K562 (cell line): ENCODE results near the gene USP13. TPM values are rescaled to one million over a fixed set of nuclear protein-coding genes. Genes with fewer than 3 reads are reported as not detected.

Source experiments
- ATAC-seq: fragments of 200-7000 bp; cut with Tn5 transposase; 3 replicates; pipeline ENCODE4 v1.9.1; 2020; ENCODE audit warnings: moderate library complexity
- BruUV-seq: library from RNA; stranded (reverse); fragments of 400-500 nt; replicated peaks from 2 replicates; lab custom pipeline; 2021; lab: Mats Ljungman, UMichigan
- CTCF ChIA-PET: fragments of 300-600 bp; formaldehyde crosslinking; extraction: SDS; loops from one replicate; lab custom pipeline; 2021; ENCODE audit warnings: low intra/inter-chr PET ratio; lab: Yijun Ruan, JAX
- POLR2A ChIA-PET: fragments of 300-600, 350-650 bp; sonication (Branson Sonifier 250); formaldehyde crosslinking; extraction: SDS; loops from one replicate; lab custom pipeline; 2021; ENCODE audit warnings: antibody characterized with exemption, inconsistent platforms; lab: Yijun Ruan, JAX
- DNase-seq, 4 experiments: peaks; one replicate each; pipeline versions ENCODE4 v3.0.0 to v3.0.0-alpha.2; 2011 to 2018; ENCODE audit warnings: low spot score in 3 of 4, mixed read lengths in 3 of 4; ENCODE audit errors: extremely low read depth in 1 of 4
- FAIRE-seq: peaks from 2 replicates; lab custom pipeline; 2011; peaks lifted over from hg19 to GRCh38; lab: Jason Lieb, UNC
- H2AFZ ChIP-seq: 2 replicates; pipeline ENCODE4 v1.6.0; 2011; ENCODE audit warnings: low read depth, low read length, control low read depth, inconsistent platforms
- H3K27ac ChIP-seq: fragments of 200-600 bp; 3 replicates; pipeline ENCODE4 v1.8.0; 2011; ENCODE audit warnings: low read depth, mild to moderate bottlenecking, control low read depth, inconsistent platforms, low read length, moderate library complexity, mixed read lengths; ENCODE audit errors: extremely low read depth
- H3K27me3 ChIP-seq, 2 experiments: fragments of 300-600 bp in 1 of 2; 2 replicates in 1 of 2; 3 replicates in 1 of 2; pipeline versions ENCODE4 v1.6.0 to v1.8.0; 2011; ENCODE audit warnings: inconsistent platforms in 2 of 2, low read length in 2 of 2, mild to moderate bottlenecking in 1 of 2, mixed read lengths in 1 of 2, moderate library complexity in 1 of 2; ENCODE audit not compliant: control insufficient read depth in 2 of 2, insufficient read depth in 2 of 2
- H3K36me3 ChIP-seq: fragments of 300-600 bp; 3 replicates; pipeline ENCODE4 v1.8.0; 2011; ENCODE audit warnings: mild to moderate bottlenecking, low read length, inconsistent platforms; ENCODE audit not compliant: control insufficient read depth, insufficient read depth
- H3K4me1 ChIP-seq, 2 experiments: fragments of 200-600 bp in 1 of 2; replicated peaks in 1 of 2; 2 replicates in 1 of 2; 3 replicates in 1 of 2; pipeline versions ENCODE4 v1.5.1 to v1.8.0; 2011; ENCODE audit warnings: inconsistent platforms in 2 of 2, low read length in 2 of 2, mild to moderate bottlenecking in 1 of 2, mixed read lengths in 1 of 2, moderate library complexity in 1 of 2; ENCODE audit not compliant: control insufficient read depth in 2 of 2, insufficient read depth in 2 of 2
- H3K4me2 ChIP-seq: 2 replicates; pipeline ENCODE4 v1.6.1; 2011; ENCODE audit warnings: low read length, control low read depth, inconsistent platforms, mixed read lengths; ENCODE audit not compliant: insufficient read depth
- H3K4me3 ChIP-seq: fragments of 200-600 bp; sonication (generic), shearing (Covaris generic); 2 replicates; pipeline ENCODE4 v1.5.1; 2016; ENCODE audit warnings: control low read depth, inconsistent platforms
- H3K79me2 ChIP-seq: fragments of 200-600 bp; 3 replicates; pipeline ENCODE4 v1.8.0; 2011; ENCODE audit warnings: low read length, inconsistent platforms; ENCODE audit not compliant: control insufficient read depth, insufficient read depth
- H3K9ac ChIP-seq, 2 experiments: 2 replicates each; pipeline versions ENCODE4 v1.6.0 to v1.6.1; 2011; ENCODE audit warnings: low read depth in 2 of 2, low read length in 2 of 2, control low read depth in 1 of 2, inconsistent platforms in 1 of 2, mild to moderate bottlenecking in 1 of 2, mixed read lengths in 1 of 2; ENCODE audit not compliant: insufficient read depth in 1 of 2
- H3K9me1 ChIP-seq: one replicate; pipeline ENCODE4 v1.6.0; 2011; ENCODE audit warnings: inconsistent platforms, mild to moderate bottlenecking, low read length, moderate library complexity; ENCODE audit not compliant: control insufficient read depth, insufficient read depth
- H3K9me3 ChIP-seq: replicated peaks from 2 replicates; pipeline ENCODE4 v1.5.1; 2011; ENCODE audit warnings: low read depth, low read length, inconsistent platforms; ENCODE audit not compliant: control insufficient read depth, insufficient read depth
- H4K20me1 ChIP-seq: replicated peaks from 2 replicates; pipeline ENCODE4 v1.6.1; 2011; ENCODE audit warnings: low read length, inconsistent platforms, mixed read lengths; ENCODE audit not compliant: control insufficient read depth, insufficient read depth
- CEBPB ChIP-seq: fragments of 450-650 bp; IDR thresholded peaks from 2 replicates; pipeline ENCODE4 v1.6.1; 2016; ENCODE audit warnings: missing genetic modification characterization, missing compliant biosample characterization
- FOXK2 ChIP-seq, 2 experiments: fragments of 450-650 bp; IDR thresholded peaks in 1 of 2; conservative IDR thresholded peaks in 1 of 2; 2 replicates each; pipeline ENCODE4 v1.6.1; 2016; ENCODE audit warnings: low read depth in 2 of 2, mild to moderate bottlenecking in 1 of 2
- OTX1 ChIP-seq: fragments of 450-650 bp; formaldehyde crosslinking; IDR thresholded peaks from 2 replicates; pipeline ENCODE4 v1.4.0; 2022; ENCODE audit warnings: mild to moderate bottlenecking
- RAD51 ChIP-seq: fragments of 450-650 bp; IDR thresholded peaks from 2 replicates; pipeline ENCODE4 v1.7.1; 2016; ENCODE audit warnings: low read depth, mild to moderate bottlenecking, borderline replicate concordance
- XRCC3 ChIP-seq: fragments of 450-650 bp; IDR thresholded peaks from 2 replicates; pipeline ENCODE4 v1.6.1; 2017; ENCODE audit warnings: mild to moderate bottlenecking, moderate library complexity
- ZNF133 ChIP-seq: fragments of 250-450 bp; sonication (Bioruptor Pico); IDR thresholded peaks from 2 replicates; pipeline ENCODE4 v1.4.0; 2020; ENCODE audit warnings: mild to moderate bottlenecking
- WGBS: fragments of 100-300 bp; shearing (Covaris generic); methylation state at CpG from one replicate; pipeline ENCODE4 v1.1.6; 2016; ENCODE audit warnings: low coverage, mixed read lengths; ENCODE audit not compliant: insufficient coverage; ENCODE audit errors: missing lambda C conversion rate; 5-methylcytosine and 5-hydroxymethylcytosine counted together
- in situ Hi-C: fragments of 300-500 bp; cut with MboI; formaldehyde crosslinking; loops from 4 replicates; pipeline ENCODE4 v1.15.0; 2018; ENCODE audit warnings: inconsistent platforms, mixed read lengths
- intact Hi-C: fragments of 100-400 bp; cut with micrococcal nuclease; formaldehyde crosslinking; loops from 2 replicates; pipeline ENCODE4 v1.14.2; 2022
- polyA plus RNA-seq, 8 experiments: library from polyadenylated mRNA; depleted of rRNA in 4 of 8; stranded (reverse) in 5 of 8; unstranded in 3 of 8; fragments of >200 nt; fragmentation: Nextera tagmentation in 2 of 8; fragmentation: Illumina TruSeq in 1 of 8; extraction: Ambion mirVana in 2 of 8; extraction: Trizol in 1 of 8; gene quantifications; 2 replicates each; pipeline versions ENCODE4 v1.2.1 to v1.2.3, GENCODE V29; 2011 to 2014; ENCODE audit warnings: inconsistent platforms in 1 of 8, missing spikeins in 1 of 8
- total RNA-seq, 7 experiments: library from RNA; depleted of rRNA in 6 of 7; stranded (reverse); fragments of >200 nt in 6 of 7; fragmentation: Illumina TruSeq in 2 of 7; extraction: Trizol in 2 of 7; gene quantifications; 2 replicates each; pipeline versions ENCODE4 v1.2.1 to v1.2.3, GENCODE V29; 2011 to 2021; ENCODE audit warnings: low replicate concordance in 1 of 7
- TF ChIP-seq, protein P1 (sequence below): fragments of 450-650 bp; formaldehyde crosslinking; IDR thresholded peaks from 2 replicates; pipeline ENCODE4 v1.4.0; 2020; ENCODE audit warnings: mild to moderate bottlenecking, mixed read lengths

Gene USP13
- total and polyA plus RNA-seq, 9 of the 15 experiments (the other 6 are each of a cell fraction or from before 2014, with no cell fraction given) = 0.11 to 2.3 (median 0.51) TPM

DNA sequence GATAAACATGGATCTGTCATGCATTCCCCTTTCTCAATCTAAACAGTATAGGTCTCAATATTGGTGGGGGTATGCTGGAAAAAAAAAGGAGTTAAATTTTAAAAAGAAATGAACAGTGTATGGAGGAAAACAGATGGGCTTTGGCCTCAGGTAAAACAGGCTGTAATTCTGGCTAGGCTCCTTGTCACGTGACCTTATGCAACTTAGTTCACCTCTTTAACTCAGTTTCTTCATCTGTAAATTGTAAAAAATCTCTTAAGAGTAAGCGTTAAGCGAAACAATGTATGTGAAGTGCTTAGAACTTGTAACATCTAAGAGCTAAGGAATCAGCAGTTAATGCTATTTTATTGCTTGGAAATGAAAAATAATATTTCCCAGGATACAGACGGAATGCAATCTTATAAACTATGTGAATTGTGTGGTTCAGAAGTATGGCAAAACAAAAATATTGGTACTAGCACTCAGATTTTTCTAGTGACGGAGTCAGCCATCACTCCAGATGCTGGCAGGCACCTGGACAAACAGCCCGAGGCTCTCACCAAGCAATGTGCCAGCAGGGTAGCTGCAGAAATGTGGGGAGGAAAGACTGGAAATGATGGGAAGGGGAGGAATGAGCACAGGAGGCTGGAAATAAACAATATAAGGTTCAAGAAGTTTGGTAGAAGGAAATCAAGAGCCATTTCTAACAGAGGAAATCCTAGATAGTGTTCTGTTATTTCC lies 172.8 kb downstream of the USP13 start:
- Histone ChIP-seq H3K27ac (no peak overlapping the region), H3K9ac (no peak overlapping the region), H3K9me3 (no peaks in the 10 kb centered on the region), H3K4me1 (no peaks in the 10 kb centered on the region), H3K36me3 (no peaks in the 10 kb centered on the region), H3K27me3 (no peaks in the 10 kb centered on the region), H3K79me2 (no peaks in the 10 kb centered on the region), H3K4me3 (no peak overlapping the region), H2AFZ (no peak overlapping the region), H3K4me2 (no peak overlapping the region), H3K9me1 (no peaks in the 10 kb centered on the region), H4K20me1 (no peaks in the 10 kb centered on the region)
- 1% methylated on average over 6 of the region's 6 CpGs for WGBS
- ChIA-PET POLR2A (no interaction called here), CTCF (no interaction called here)
- in situ Hi-C loops (no loop called here), intact Hi-C loops (no loop called here)
- ATAC-seq (no peak), DNase-seq (no peak), FAIRE-seq (no peak)
- no peak for TF ChIP-seq ZNF133
- TF ChIP-seq OTX1 = no peak
- no peak for TF ChIP-seq FOXK2 (conservative IDR thresholded peaks at IDR 0.05 in 1 of 2, IDR thresholded peaks at IDR 0.05 in 1 of 2; ENCODE audit: low read depth in 2 of 2)
- no peak for TF ChIP-seq XRCC3
- TF ChIP-seq CEBPB = no peak
- TF ChIP-seq, protein P1, sequence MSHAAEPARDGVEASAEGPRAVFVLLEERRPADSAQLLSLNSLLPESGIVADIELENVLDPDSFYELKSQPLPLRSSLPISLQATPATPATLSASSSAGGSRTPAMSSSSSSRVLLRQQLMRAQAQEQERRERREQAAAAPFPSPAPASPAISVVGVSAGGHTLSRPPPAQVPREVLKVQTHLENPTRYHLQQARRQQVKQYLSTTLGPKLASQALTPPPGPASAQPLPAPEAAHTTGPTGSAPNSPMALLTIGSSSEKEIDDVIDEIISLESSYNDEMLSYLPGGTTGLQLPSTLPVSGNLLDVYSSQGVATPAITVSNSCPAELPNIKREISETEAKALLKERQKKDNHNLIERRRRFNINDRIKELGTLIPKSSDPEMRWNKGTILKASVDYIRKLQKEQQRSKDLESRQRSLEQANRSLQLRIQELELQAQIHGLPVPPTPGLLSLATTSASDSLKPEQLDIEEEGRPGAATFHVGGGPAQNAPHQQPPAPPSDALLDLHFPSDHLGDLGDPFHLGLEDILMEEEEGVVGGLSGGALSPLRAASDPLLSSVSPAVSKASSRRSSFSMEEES (CRISPR knock-in tag) = peak; percentile 85
- TF ChIP-seq RAD51 = 0 out of 2 replicates have a peak, but pooled peaks have one; percentile 49
- BruUV-seq = no TSS peak
